Chondrocyte (in vitro differentiated cells): ENCODE results near the gene ANAPC10. TPM values are rescaled to one million over a fixed set of nuclear protein-coding genes. Genes with fewer than 3 reads are reported as not detected.

Experiments
- DNase-seq: peaks from one replicate; pipeline ENCODE4 v3.0.0; 2021; ENCODE audit warnings: mixed read lengths, low spot score
- H3K27ac Mint-ChIP-seq: one replicate; pipeline ENCODE4 v1.8.0; 2021; ENCODE audit warnings: mild to moderate bottlenecking, moderate library complexity, mixed read lengths; ENCODE audit not compliant: unreplicated experiment
- H3K27me3 Mint-ChIP-seq: 2 replicates; pipeline ENCODE4 v1.8.0; 2021; ENCODE audit warnings: low read depth, mixed read lengths
- H3K36me3 Mint-ChIP-seq: 2 replicates; pipeline ENCODE4 v1.8.0; 2021; ENCODE audit warnings: low read depth, mixed read lengths
- H3K4me1 Mint-ChIP-seq: 2 replicates; pipeline ENCODE4 v1.8.0; 2021; ENCODE audit warnings: low read depth, mild to moderate bottlenecking, mixed read lengths
- H3K4me3 Mint-ChIP-seq: one replicate; pipeline ENCODE4 v1.8.0; 2021; ENCODE audit warnings: mild to moderate bottlenecking, moderate library complexity, mixed read lengths; ENCODE audit not compliant: unreplicated experiment
- H3K9me3 Mint-ChIP-seq: 2 replicates; pipeline ENCODE4 v1.8.0; 2021; ENCODE audit warnings: low read depth, mixed read lengths
- CTCF ChIP-seq: fragments of 200-600 bp; sonication (generic); IDR thresholded peaks from 2 replicates; pipeline ENCODE4 v1.5.0; 2021; ENCODE audit warnings: antibody characterized with exemption, mild to moderate bottlenecking, moderate library complexity
- total RNA-seq: library from RNA; stranded (reverse); gene quantifications from 3 replicates; pipeline ENCODE4 v1.2.1, GENCODE V29; 2021

Gene ANAPC10
- total RNA-seq, 1 donor from 2014 or later, result 17.7 TPM

GRCh38 chr4:144989306-144989705 is 108.7 kb downstream of the ANAPC10 start:
- Mint-ChIP-seq H3K27ac (no peak overlapping the region), H3K27me3 (no peaks in the 10 kb centered on the region), H3K4me3 (no peak overlapping the region), H3K36me3 (peaks cover 11% of the 10 kb centered on the region), H3K9me3 (peaks cover 3% of the 10 kb centered on the region), H3K4me1 (no peaks in the 10 kb centered on the region)
- TF ChIP-seq CTCF, result no peak
- DNase-seq, result no peak

GRCh38 chr4:144985531-144985930 is 112.5 kb downstream of the ANAPC10 start:
- Mint-ChIP-seq H3K9me3 (peaks cover 14% of the 10 kb centered on the region), H3K4me3 (no peak overlapping the region), H3K27ac (no peak overlapping the region), H3K36me3 (peaks cover 8% of the 10 kb centered on the region), H3K4me1 (no peaks in the 10 kb centered on the region), H3K27me3 (no peaks in the 10 kb centered on the region)
- no peak for TF ChIP-seq CTCF
- no peak for DNase-seq

- peaks cover 13% of the 10 kb centered on the region for H3K36me3 Mint-ChIP-seq
- no peak for TF ChIP-seq CTCF
These were observed 113.0 kb downstream of the ANAPC10 start for GRCh38 chr4:144985014-144985413.

GRCh38 chr4:144984241-144984640 is 113.8 kb downstream of the ANAPC10 start:
- no peak for TF ChIP-seq CTCF
- H3K9me3 Mint-ChIP-seq, result peaks cover 22% of the 10 kb centered on the region
- H3K4me3 Mint-ChIP-seq, result no peak overlapping the region
- H3K4me1 Mint-ChIP-seq, result no peaks in the 10 kb centered on the region
- H3K27me3 Mint-ChIP-seq, result no peaks in the 10 kb centered on the region
- no peak for DNase-seq
- no peak overlapping the region for H3K27ac Mint-ChIP-seq
- H3K36me3 Mint-ChIP-seq, result peaks cover 14% of the 10 kb centered on the region

More at GRCh38 chr4:144985014-144985413, 113.0 kb downstream of the ANAPC10 start:
- H3K9me3 Mint-ChIP-seq, result peaks cover 18% of the 10 kb centered on the region
- no peak overlapping the region for H3K4me3 Mint-ChIP-seq
- H3K27ac Mint-ChIP-seq, result no peak overlapping the region
- H3K4me1 Mint-ChIP-seq, result no peaks in the 10 kb centered on the region
- H3K27me3 Mint-ChIP-seq, result no peaks in the 10 kb centered on the region
- DNase-seq, result no peak

GRCh38 chr4:144975718-144976117 is 122.3 kb downstream of the ANAPC10 start:
- no peak for TF ChIP-seq CTCF

More at GRCh38 chr4:144975718-144976117, 122.3 kb downstream of the ANAPC10 start:
- Mint-ChIP-seq H3K27me3 (no peaks in the 10 kb centered on the region), H3K27ac (no peak overlapping the region), H3K4me1 (no peaks in the 10 kb centered on the region), H3K9me3 (peaks cover 21% of the 10 kb centered on the region), H3K4me3 (no peak overlapping the region), H3K36me3 (peaks cover 9% of the 10 kb centered on the region)
- DNase-seq, result no peak
